ENCODE results near the gene C20orf173.

DNA sequence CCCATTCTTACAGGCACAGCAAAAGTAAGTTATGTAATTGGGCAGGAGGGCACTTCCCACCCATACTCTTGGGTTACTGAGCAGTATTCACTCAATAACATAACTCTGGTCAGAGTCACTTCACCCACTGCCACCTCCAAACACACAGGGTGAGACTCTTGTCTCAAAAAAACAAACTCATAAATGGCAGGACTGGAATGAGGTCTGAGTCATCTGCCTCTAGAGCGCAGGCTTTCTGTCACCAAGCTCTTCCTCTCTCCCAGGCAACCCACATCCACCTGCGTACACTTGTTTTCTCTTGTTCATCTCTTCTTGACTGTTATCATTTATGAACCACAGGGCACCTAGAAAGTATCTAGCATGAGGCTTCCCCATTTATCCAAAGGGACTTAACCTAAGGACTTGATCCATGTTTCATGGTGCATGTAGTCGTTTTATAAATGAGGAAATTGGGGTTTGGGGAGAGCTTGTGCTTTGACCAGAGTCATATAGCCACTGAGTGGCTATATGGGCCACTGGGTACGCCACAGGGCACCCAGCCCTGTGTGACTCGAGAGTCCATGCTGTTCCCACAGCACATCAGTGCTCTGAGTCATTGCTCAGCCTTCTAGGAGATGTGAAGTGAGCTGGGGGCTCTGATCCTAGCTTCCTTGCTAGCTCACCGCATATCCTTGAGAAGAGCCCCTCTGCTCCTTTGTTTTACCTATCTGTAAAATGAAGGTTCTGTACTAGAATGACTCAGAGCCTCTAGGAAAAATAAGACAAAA, 22.4 kb downstream of the C20orf173 start:
- TF ChIP-seq, protein P1, sequence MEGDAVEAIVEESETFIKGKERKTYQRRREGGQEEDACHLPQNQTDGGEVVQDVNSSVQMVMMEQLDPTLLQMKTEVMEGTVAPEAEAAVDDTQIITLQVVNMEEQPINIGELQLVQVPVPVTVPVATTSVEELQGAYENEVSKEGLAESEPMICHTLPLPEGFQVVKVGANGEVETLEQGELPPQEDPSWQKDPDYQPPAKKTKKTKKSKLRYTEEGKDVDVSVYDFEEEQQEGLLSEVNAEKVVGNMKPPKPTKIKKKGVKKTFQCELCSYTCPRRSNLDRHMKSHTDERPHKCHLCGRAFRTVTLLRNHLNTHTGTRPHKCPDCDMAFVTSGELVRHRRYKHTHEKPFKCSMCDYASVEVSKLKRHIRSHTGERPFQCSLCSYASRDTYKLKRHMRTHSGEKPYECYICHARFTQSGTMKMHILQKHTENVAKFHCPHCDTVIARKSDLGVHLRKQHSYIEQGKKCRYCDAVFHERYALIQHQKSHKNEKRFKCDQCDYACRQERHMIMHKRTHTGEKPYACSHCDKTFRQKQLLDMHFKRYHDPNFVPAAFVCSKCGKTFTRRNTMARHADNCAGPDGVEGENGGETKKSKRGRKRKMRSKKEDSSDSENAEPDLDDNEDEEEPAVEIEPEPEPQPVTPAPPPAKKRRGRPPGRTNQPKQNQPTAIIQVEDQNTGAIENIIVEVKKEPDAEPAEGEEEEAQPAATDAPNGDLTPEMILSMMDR (conservative IDR thresholded peaks at IDR 0.05 in 1 of 2, IDR thresholded peaks at IDR 0.05 in 1 of 2; ENCODE audit: extremely low read depth in 1 of 2, insufficient read depth in 1 of 2, low read depth in 1 of 2, low read length in 2 of 2), result no peak
- TF ChIP-seq EZH2 (IDR thresholded peaks at IDR 0.05; ENCODE audit: borderline replicate concordance, low read length), result no peak

Data from mammary epithelial cell (primary cell).